Spleen (tissue), 11 donors: ENCODE measurements around the gene RGS6. TPM values are rescaled to one million over a fixed set of nuclear protein-coding genes. Genes with fewer than 3 reads are reported as not detected.

Experiments used
- DNase-seq: peaks from one replicate; pipeline ENCODE4 v3.0.0-alpha.2; 2020
- H3K27ac ChIP-seq, 8 donors: fragments of 200-600 bp; sonication (generic) in 7 of 8; 1 replicate in 4 of 8; 2 replicates in 4 of 8; pipeline versions ENCODE4 v1.5.0 to v1.8.0; 2016 to 2021; ENCODE audit warnings: inconsistent platforms in 4 of 8, mild to moderate bottlenecking in 4 of 8, moderate library complexity in 1 of 8
- H3K27me3 ChIP-seq, 7 donors: fragments of 200-600 bp; sonication (generic) in 6 of 7; replicated peaks in 1 of 7; 1 replicate in 4 of 7; 2 replicates in 3 of 7; pipeline versions ENCODE4 v1.5.0 to v1.8.0; 2016 to 2021; ENCODE audit warnings: inconsistent platforms in 3 of 7, mild to moderate bottlenecking in 1 of 7
- H3K36me3 ChIP-seq, 6 donors: fragments of 200-600 bp; sonication (generic) in 5 of 6; 1 replicate in 4 of 6; 2 replicates in 2 of 6; pipeline versions ENCODE4 v1.5.0 to v1.8.0; 2016 to 2021; ENCODE audit warnings: inconsistent platforms in 2 of 6
- H3K4me1 ChIP-seq, 6 donors: fragments of 200-600 bp; sonication (generic) in 5 of 6; 1 replicate in 3 of 6; 2 replicates in 3 of 6; pipeline versions ENCODE4 v1.5.0 to v1.8.0; 2016 to 2021; ENCODE audit warnings: inconsistent platforms in 3 of 6
- H3K4me3 ChIP-seq, 8 donors: fragments of 200-600 bp; sonication (generic) in 7 of 8; 1 replicate in 4 of 8; 2 replicates in 4 of 8; pipeline versions ENCODE4 v1.5.0 to v1.8.0; 2016 to 2021; ENCODE audit warnings: inconsistent platforms in 4 of 8, mild to moderate bottlenecking in 4 of 8, moderate library complexity in 2 of 8
- H3K9me3 ChIP-seq, 8 donors: fragments of 200-600 bp; sonication (generic) in 7 of 8; 1 replicate in 4 of 8; 2 replicates in 4 of 8; pipeline versions ENCODE4 v1.5.0 to v1.8.0; 2016 to 2021; ENCODE audit warnings: inconsistent platforms in 4 of 8
- POLR2A ChIP-seq, 3 donors: fragments of 450-650 bp; IDR thresholded peaks; one replicate each; pipeline ENCODE4 v1.5.1; 2017; ENCODE audit warnings: antibody characterized with exemption in 3 of 3, mild to moderate bottlenecking in 1 of 3
- POLR2AphosphoS5 ChIP-seq, 3 donors: sonication (generic); formaldehyde crosslinking; IDR thresholded peaks; one replicate each; pipeline ENCODE4 v1.5.1; 2017; ENCODE audit warnings: antibody characterized with exemption in 3 of 3
- WGBS, 5 donors: extraction: QIAGEN DNeasy Blood & Tissue Kit in 3 of 5; methylation state at CpG; one replicate each; pipeline versions ENCODE4 v1.1.5 to v1.1.7; 2013 to 2018; 5-methylcytosine and 5-hydroxymethylcytosine counted together
- intact Hi-C: fragments of 100-400 bp; cut with DNase I; formaldehyde crosslinking; loops from one replicate; pipeline ENCODE4 v1.15.0; 2023; ENCODE audit warnings: low total_unique reads
- polyA plus RNA-seq, 3 donors: library from polyadenylated mRNA; stranded (reverse); fragments of 200-250 nt; gene quantifications; one replicate each; pipeline ENCODE4 v1.2.1, GENCODE V29; 2013
- total RNA-seq, 7 donors: library from RNA; depleted of rRNA in 3 of 7; stranded (reverse); fragments of >200 nt in 3 of 7; fragmentation: NEBNext Ultra II Directional in 4 of 7; extraction: Animal tissue kit (Norgen Biotek cat#: 25700) in 4 of 7; gene quantifications; one replicate each; pipeline versions ENCODE4 v1.1.0 to v1.2.1, GENCODE V29; 2016 to 2021
- TF ChIP-seq, protein P1 (sequence below), 11 experiments: fragments of 200-600 bp in 7 of 11; fragments of 450-650 bp in 4 of 11; sonication (generic) in 4 of 11; IDR thresholded peaks in 8 of 11; conservative IDR thresholded peaks in 3 of 11; 1 replicate in 7 of 11; 2 replicates in 4 of 11; pipeline versions ENCODE4 v1.4.0 to v1.8.0; 2016 to 2021; ENCODE audit warnings: antibody characterized with exemption in 11 of 11, inconsistent platforms in 4 of 11, mild to moderate bottlenecking in 1 of 11
- donor health status: healthy with polysubstance abuse.
- donor health status: DM: no; HTN: no; CAD: no; lungs with moderate emphysema.
- donor health status: DM: no; HTN: no; CAD: no.
- donor health status: Bipolar disorder and iron deficiency.
- donor health status: healthy.
- donor health status: DM: no; HTN: no; CAD: no.
- donor health status: DM: yes; HTN: yes; CAD: no.

RGS6 gene
- total and polyA plus RNA-seq, 10 donors = 0.20 to 8.1 (median 2.3) TPM

DNA sequence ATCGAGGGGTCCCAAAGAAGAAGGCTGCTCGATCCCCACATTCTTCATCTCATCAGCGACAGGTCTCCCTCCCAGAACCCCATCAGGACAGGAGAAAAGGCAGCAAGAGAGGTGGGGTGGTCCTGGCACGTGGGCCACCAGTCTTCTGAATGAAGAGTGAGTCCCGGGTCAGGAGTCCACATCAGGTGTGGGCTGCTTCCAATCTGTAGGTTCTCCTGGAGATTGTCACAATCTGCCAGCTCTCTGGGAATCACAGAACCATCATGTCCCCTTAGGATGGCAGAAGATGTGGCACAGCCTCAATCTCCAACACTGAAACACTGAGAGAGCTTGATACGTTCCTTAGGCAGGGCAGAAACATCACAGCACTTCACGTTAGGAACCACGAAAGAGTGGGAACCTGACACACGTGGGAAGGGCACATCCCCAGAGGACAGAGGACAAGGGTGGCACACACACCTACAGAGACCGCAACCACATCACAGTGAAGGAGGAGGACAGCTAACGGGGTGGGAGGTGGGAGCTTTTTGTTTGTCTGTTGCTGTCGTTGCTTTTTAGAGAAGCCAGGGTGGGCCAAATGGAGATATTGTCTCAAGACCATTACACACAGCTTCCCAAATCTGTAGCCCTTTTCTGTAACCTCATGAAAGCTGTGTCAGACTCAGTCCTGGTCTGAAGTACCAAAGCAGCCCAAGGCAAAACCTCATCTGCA lies 677.1 kb downstream of the RGS6 start:
- Histone ChIP-seq H3K9me3 (no peaks in the 10 kb centered on the region), H3K4me1 (peaks cover 10 to 20% (median 16%) of the 10 kb centered on the region in 6 donors), H3K27me3 (no peaks in the 10 kb centered on the region), H3K27ac (no peak overlapping the region), H3K4me3 (no peak overlapping the region), H3K36me3 (no peaks in the 10 kb centered on the region)
- 87 to 92% (median 89%) methylated on average over 12 of the region's 12 CpGs for WGBS, 5 donors
- intact Hi-C loops = no loop called here
- DNase-seq = no peak
- no peak for TF ChIP-seq POLR2A (IDR thresholded peaks at IDR 0.05)
- TF ChIP-seq, protein P1, sequence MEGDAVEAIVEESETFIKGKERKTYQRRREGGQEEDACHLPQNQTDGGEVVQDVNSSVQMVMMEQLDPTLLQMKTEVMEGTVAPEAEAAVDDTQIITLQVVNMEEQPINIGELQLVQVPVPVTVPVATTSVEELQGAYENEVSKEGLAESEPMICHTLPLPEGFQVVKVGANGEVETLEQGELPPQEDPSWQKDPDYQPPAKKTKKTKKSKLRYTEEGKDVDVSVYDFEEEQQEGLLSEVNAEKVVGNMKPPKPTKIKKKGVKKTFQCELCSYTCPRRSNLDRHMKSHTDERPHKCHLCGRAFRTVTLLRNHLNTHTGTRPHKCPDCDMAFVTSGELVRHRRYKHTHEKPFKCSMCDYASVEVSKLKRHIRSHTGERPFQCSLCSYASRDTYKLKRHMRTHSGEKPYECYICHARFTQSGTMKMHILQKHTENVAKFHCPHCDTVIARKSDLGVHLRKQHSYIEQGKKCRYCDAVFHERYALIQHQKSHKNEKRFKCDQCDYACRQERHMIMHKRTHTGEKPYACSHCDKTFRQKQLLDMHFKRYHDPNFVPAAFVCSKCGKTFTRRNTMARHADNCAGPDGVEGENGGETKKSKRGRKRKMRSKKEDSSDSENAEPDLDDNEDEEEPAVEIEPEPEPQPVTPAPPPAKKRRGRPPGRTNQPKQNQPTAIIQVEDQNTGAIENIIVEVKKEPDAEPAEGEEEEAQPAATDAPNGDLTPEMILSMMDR (IDR thresholded peaks at IDR 0.05 in 8 of 11, conservative IDR thresholded peaks at IDR 0.05 in 3 of 11) = no peak
- no peak for TF ChIP-seq POLR2AphosphoS5 (IDR thresholded peaks at IDR 0.05)

DNA sequence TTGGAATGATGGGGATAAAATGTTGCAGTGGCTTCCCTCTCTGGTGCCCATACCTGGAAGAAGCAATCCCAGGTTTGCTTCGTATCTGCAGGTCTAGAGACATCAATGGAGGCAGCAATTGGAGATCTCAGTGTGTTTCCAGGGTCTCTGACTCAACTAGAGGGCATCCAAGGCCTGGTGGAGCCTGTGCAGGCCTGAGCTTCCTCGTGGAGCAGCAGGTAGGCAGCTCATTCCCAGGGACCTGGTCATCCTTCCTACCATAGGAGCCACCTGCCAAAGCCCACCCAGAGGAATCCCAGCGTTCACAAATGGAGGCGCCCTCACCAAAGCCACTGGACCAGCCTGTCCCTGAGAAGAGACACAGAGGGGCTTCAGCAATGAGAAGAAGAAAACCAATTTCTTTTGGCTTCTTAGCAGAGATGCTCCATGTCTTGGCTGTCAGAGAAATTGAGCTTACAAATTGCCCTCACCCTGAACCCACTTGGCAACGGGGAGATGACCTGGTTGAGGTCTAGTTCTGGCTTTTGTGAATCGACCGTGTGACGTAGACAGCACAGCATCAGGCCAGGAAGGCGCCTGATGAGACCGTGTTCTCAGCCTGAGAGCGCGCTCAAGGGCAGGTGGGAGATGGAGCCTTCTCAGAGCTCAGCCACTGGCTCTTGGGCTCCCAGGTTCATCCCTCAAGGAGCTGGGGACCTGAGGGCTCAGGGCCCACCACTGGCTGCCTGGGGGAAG lies 678.0 kb downstream of the RGS6 start:
- WGBS, 5 donors = 84 to 97% (median 90%) methylated on average over 10 to 12 of the region's 12 CpGs
- H3K36me3 ChIP-seq = no peaks in the 10 kb centered on the region
- no peak overlapping the region for H3K4me3 ChIP-seq
- no peaks in the 10 kb centered on the region for H3K27me3 ChIP-seq
- TF ChIP-seq POLR2AphosphoS5 (IDR thresholded peaks at IDR 0.05) (no peak), POLR2A (IDR thresholded peaks at IDR 0.05) (no peak)
- TF ChIP-seq, protein P1 (IDR thresholded peaks at IDR 0.05 in 8 of 11, conservative IDR thresholded peaks at IDR 0.05 in 3 of 11) = no peak
- intact Hi-C loops = loop anchor here (10.0 kb wide), 1 partner anchor 285 kb away; the partner anchor contains the start of gene DPF3
- H3K9me3 ChIP-seq = no peaks in the 10 kb centered on the region
- DNase-seq = no peak
- H3K4me1 ChIP-seq = peaks cover 13 to 29% (median 25%) of the 10 kb centered on the region in 6 donors
- H3K27ac ChIP-seq = no peak overlapping the region

DNA sequence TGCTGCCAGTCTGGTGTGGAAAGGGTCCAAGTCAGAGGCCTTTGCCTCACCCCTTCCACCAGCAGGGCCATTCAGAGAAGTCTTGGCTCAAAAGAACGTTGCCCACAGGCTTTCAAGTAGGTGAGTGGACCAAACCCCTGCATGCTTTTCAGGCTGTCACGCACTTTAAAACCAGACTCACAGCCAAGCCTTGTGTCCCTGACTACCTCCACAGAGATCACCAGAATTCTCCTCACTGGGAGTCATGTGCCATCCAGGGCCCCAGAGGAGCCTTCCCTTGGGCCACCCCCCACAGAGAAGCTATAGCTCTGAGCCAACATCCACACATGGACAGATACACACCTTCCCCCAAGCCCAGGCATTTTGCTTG lies 678.6 kb downstream of the RGS6 start:
- H3K9me3 ChIP-seq = no peaks in the 10 kb centered on the region
- no peak overlapping the region for H3K27ac ChIP-seq
- H3K27me3 ChIP-seq = no peaks in the 10 kb centered on the region
- no peaks in the 10 kb centered on the region for H3K36me3 ChIP-seq
- no peak overlapping the region for H3K4me3 ChIP-seq
- no peak for TF ChIP-seq POLR2AphosphoS5 (IDR thresholded peaks at IDR 0.05)
- TF ChIP-seq, protein P1 (IDR thresholded peaks at IDR 0.05 in 8 of 11, conservative IDR thresholded peaks at IDR 0.05 in 3 of 11) = no peak
- TF ChIP-seq POLR2A (IDR thresholded peaks at IDR 0.05) = no peak
- no peak for DNase-seq
- intact Hi-C loops = loop anchor here (10.0 kb wide), 1 partner anchor 284 kb away; the partner anchor contains the start of gene DPF3
- 76 to 85% (median 83%) methylated on average over 2 of the region's 2 CpGs for WGBS, 5 donors
- peaks cover 13 to 35% (median 31%) of the 10 kb centered on the region in 6 donors for H3K4me1 ChIP-seq

DNA sequence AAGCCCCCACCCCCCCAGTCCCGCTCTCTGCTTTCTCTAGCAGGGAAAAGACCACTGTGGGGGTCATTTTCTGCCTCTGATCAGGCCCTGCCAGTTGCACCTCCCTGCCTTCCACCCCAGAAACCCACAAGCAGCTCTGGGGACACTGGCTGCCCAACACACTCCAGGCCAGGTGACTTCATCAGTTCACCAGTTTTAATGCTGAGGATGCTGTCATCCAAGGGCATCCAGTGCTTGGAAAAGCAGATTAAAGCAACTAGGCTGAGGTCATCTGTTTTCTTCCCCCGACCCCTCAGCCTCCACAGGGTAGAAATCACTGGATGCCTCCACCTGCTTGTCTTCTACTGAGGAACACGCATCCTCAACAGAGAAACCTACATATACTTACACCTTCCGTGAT lies 679.3 kb downstream of the RGS6 start:
- H3K9me3 ChIP-seq = no peaks in the 10 kb centered on the region
- no peak for TF ChIP-seq POLR2AphosphoS5 (IDR thresholded peaks at IDR 0.05)
- TF ChIP-seq, protein P1 (IDR thresholded peaks at IDR 0.05 in 8 of 11, conservative IDR thresholded peaks at IDR 0.05 in 3 of 11) = no peak
- TF ChIP-seq POLR2A (IDR thresholded peaks at IDR 0.05) = no peak
- intact Hi-C loops = loop anchor here (10.0 kb wide), 1 partner anchor 283 kb away; the partner anchor contains the start of gene DPF3
- H3K36me3 ChIP-seq = no peaks in the 10 kb centered on the region
- H3K27me3 ChIP-seq = no peaks in the 10 kb centered on the region
- no peak overlapping the region for H3K4me3 ChIP-seq
- 87 to 96% (median 90%) methylated on average over 3 to 4 of the region's 4 CpGs for WGBS, 5 donors
- no peak overlapping the region for H3K27ac ChIP-seq
- peaks cover 13 to 42% (median 35%) of the 10 kb centered on the region in 6 donors for H3K4me1 ChIP-seq
- no peak for DNase-seq
